A549 (cell line): Measurements from ENCODE around the gene DDIT4. TPM values are rescaled to one million over a fixed set of nuclear protein-coding genes. Genes with fewer than 3 reads are reported as not detected.

ENCODE experiments used
- ATAC-seq, 2 experiments: fragments of 200-7000 bp in 1 of 2; fragments of >200 bp in 1 of 2; cut with Nextera tagmentation in 1 of 2; cut with Tn5 transposase in 1 of 2; 3 replicates each; pipeline versions ENCODE4 v1.8.0 to v1.9.1; 2018 to 2020; ENCODE audit warnings: mild to moderate bottlenecking in 1 of 2, moderate library complexity in 1 of 2
- CTCF ChIA-PET: fragments of 300-600 bp; sonication (Branson Sonifier 250); formaldehyde crosslinking; extraction: SDS; loops from one replicate; lab custom pipeline; 2021; ENCODE audit warnings: antibody characterized with exemption, inconsistent platforms; lab: Yijun Ruan, JAX
- POLR2A ChIA-PET: fragments of 350-600 bp; formaldehyde crosslinking; extraction: SDS; loops from one replicate; lab custom pipeline; 2021; ENCODE audit warnings: antibody characterized with exemption, inconsistent platforms; lab: Yijun Ruan, JAX
- DNase-seq, 2 experiments: peaks; one replicate each; pipeline versions ENCODE4 v3.0.0 to v3.0.0-alpha.2; 2011 to 2016; ENCODE audit warnings: low read depth in 1 of 2, low spot score in 1 of 2
- FAIRE-seq: peaks from 2 replicates; lab custom pipeline; 2011; peaks lifted over from hg19 to GRCh38; lab: Jason Lieb, UNC
- H3K27ac ChIP-seq, 2 experiments: fragments of >200 bp; sonication (Bioruptor Twin); formaldehyde crosslinking; 3 replicates each; pipeline ENCODE4 v1.5.1; 2016 to 2017
- H3K4me1 ChIP-seq: fragments of >200 bp; sonication (Bioruptor Twin); formaldehyde crosslinking; 3 replicates; pipeline ENCODE4 v1.6.1; 2016
- H3K4me2 ChIP-seq: fragments of >200 bp; sonication (Bioruptor Twin); formaldehyde crosslinking; 3 replicates; pipeline ENCODE4 v1.6.1; 2016
- H3K4me3 ChIP-seq: fragments of >200 bp; sonication (Bioruptor Twin); formaldehyde crosslinking; 3 replicates; pipeline ENCODE4 v1.5.1; 2016
- H3K9me3 ChIP-seq: fragments of >200 bp; sonication (Bioruptor Twin); formaldehyde crosslinking; 3 replicates; pipeline ENCODE4 v1.6.1; 2016
- BCL3 ChIP-seq: fragments of >200 bp; sonication (Bioruptor Twin); formaldehyde crosslinking; IDR thresholded peaks from 3 replicates; pipeline ENCODE4 v1.6.1; 2016
- BHLHE40 ChIP-seq: IDR thresholded peaks from 2 replicates; pipeline ENCODE4 v1.6.1; 2012; ENCODE audit warnings: low read depth, low read length, inconsistent platforms
- CEBPB ChIP-seq, 2 experiments: fragments of >200 bp in 1 of 2; sonication (Bioruptor Twin) in 1 of 2; formaldehyde crosslinking in 1 of 2; IDR thresholded peaks; 2 replicates each; pipeline ENCODE4 v1.6.1; 2012 to 2016
- CHD4 ChIP-seq: fragments of 200-600 bp; sonication (generic); IDR thresholded peaks from 2 replicates; pipeline ENCODE4 v1.6.1; 2016; ENCODE audit warnings: antibody characterized with exemption, mild to moderate bottlenecking, borderline replicate concordance
- EHF ChIP-seq: fragments of 250-450 bp; sonication (Bioruptor Pico); IDR thresholded peaks from 2 replicates; pipeline ENCODE4 v1.5.0; 2020; ENCODE audit warnings: mild to moderate bottlenecking
- EHMT2 ChIP-seq: fragments of 200-600 bp; sonication (generic); IDR thresholded peaks from 2 replicates; pipeline ENCODE4 v1.6.1; 2016; ENCODE audit warnings: antibody characterized with exemption, low read depth, mild to moderate bottlenecking, moderate library complexity
- ELK1 ChIP-seq: fragments of 150-350 bp; IDR thresholded peaks from 2 replicates; pipeline ENCODE4 v1.6.1; 2014; ENCODE audit warnings: low read depth, mild to moderate bottlenecking, low read length
- EP300 ChIP-seq, 2 experiments: fragments of >200 bp; sonication (Bioruptor Twin); formaldehyde crosslinking; IDR thresholded peaks; 2 replicates in 1 of 2; 3 replicates in 1 of 2; pipeline ENCODE4 v1.6.1; 2016 to 2017
- ESRRA ChIP-seq: fragments of 150-350 bp; IDR thresholded peaks from 2 replicates; pipeline ENCODE4 v1.6.1; 2014; ENCODE audit warnings: mild to moderate bottlenecking, low read length, borderline replicate concordance
- FOSB ChIP-seq: fragments of 250-450 bp; sonication (Bioruptor Pico); IDR thresholded peaks from 2 replicates; pipeline ENCODE4 v1.5.0; 2020; ENCODE audit warnings: mild to moderate bottlenecking, moderate library complexity
- GATA3 ChIP-seq: IDR thresholded peaks from 2 replicates; pipeline ENCODE4 v1.6.1; 2012; ENCODE audit warnings: borderline replicate concordance
- HDAC2 ChIP-seq: fragments of 200-600 bp; sonication (generic); IDR thresholded peaks from 2 replicates; pipeline ENCODE4 v1.6.1; 2016
- HMGXB4 ChIP-seq: fragments of 250-450 bp; sonication (Bioruptor Pico); IDR thresholded peaks from 2 replicates; pipeline ENCODE4 v1.5.0; 2021; ENCODE audit warnings: mild to moderate bottlenecking, moderate library complexity, borderline replicate concordance
- HOXB13 ChIP-seq: fragments of 250-450 bp; sonication (Bioruptor Pico); IDR thresholded peaks from 2 replicates; pipeline ENCODE4 v1.5.0; 2020; ENCODE audit warnings: low read depth, mild to moderate bottlenecking, moderate library complexity
- HOXB5 ChIP-seq: fragments of 250-450 bp; sonication (Bioruptor Pico); IDR thresholded peaks from 2 replicates; pipeline ENCODE4 v1.5.0; 2020; ENCODE audit warnings: mild to moderate bottlenecking, moderate library complexity
- JUN ChIP-seq, 2 experiments: fragments of >200 bp; sonication (Bioruptor Twin); formaldehyde crosslinking; IDR thresholded peaks; 2 replicates in 1 of 2; 3 replicates in 1 of 2; pipeline ENCODE4 v1.6.1; 2016 to 2017
- JUNB ChIP-seq: fragments of >200 bp; sonication (Bioruptor Twin); formaldehyde crosslinking; IDR thresholded peaks from 2 replicates; pipeline ENCODE4 v1.6.1; 2016
- KDM1A ChIP-seq: fragments of 200-600 bp; sonication (generic); IDR thresholded peaks from 2 replicates; pipeline ENCODE4 v1.6.1; 2016; ENCODE audit warnings: low read depth, mild to moderate bottlenecking
- KDM5A ChIP-seq: fragments of 200-600 bp; sonication (generic); IDR thresholded peaks from 2 replicates; pipeline ENCODE4 v1.6.1; 2016; ENCODE audit warnings: antibody characterized with exemption, mild to moderate bottlenecking
- MYC ChIP-seq: IDR thresholded peaks from 2 replicates; pipeline ENCODE4 v1.6.1; 2012; ENCODE audit warnings: mild to moderate bottlenecking, inconsistent platforms, low read length, improper control_type of control experiment, borderline replicate concordance
- NFE2L2 ChIP-seq: fragments of 150-350 bp; conservative IDR thresholded peaks from 2 replicates; pipeline ENCODE4 v1.6.1; 2014; ENCODE audit warnings: low read length
- POLR2AphosphoS2 ChIP-seq: conservative IDR thresholded peaks from 2 replicates; pipeline ENCODE4 v1.6.1; 2012; ENCODE audit warnings: low read length, improper control_type of control experiment, inconsistent platforms
- RCOR1 ChIP-seq: fragments of 150-350 bp; IDR thresholded peaks from 2 replicates; pipeline ENCODE4 v1.6.1; 2014; ENCODE audit warnings: antibody characterized with exemption, low read length, low read depth
- RFX5 ChIP-seq: fragments of 450-650 bp; IDR thresholded peaks from 2 replicates; pipeline ENCODE4 v1.7.1; 2014; ENCODE audit warnings: antibody characterized with exemption, mild to moderate bottlenecking, moderate library complexity
- RNF2 ChIP-seq: fragments of 200-600 bp; sonication (generic); IDR thresholded peaks from 2 replicates; pipeline ENCODE4 v1.6.1; 2016; ENCODE audit warnings: low read depth, mild to moderate bottlenecking, antibody characterized with exemption, moderate library complexity, borderline replicate concordance
- SREBF2 ChIP-seq: fragments of 450-650 bp; IDR thresholded peaks from 2 replicates; pipeline ENCODE4 v1.6.1; 2014; ENCODE audit warnings: mild to moderate bottlenecking, moderate library complexity
- TFCP2L1 ChIP-seq: fragments of 250-450 bp; sonication (Bioruptor Pico); IDR thresholded peaks from 2 replicates; pipeline ENCODE4 v1.5.0; 2021; ENCODE audit warnings: mild to moderate bottlenecking
- TP53 ChIP-seq: fragments of 250-450 bp; sonication (Bioruptor Pico); IDR thresholded peaks from 2 replicates; pipeline ENCODE4 v1.5.0; 2021; ENCODE audit warnings: mild to moderate bottlenecking, moderate library complexity
- USF2 ChIP-seq: fragments of 450-650 bp; IDR thresholded peaks from 2 replicates; pipeline ENCODE4 v1.6.1; 2014; ENCODE audit warnings: antibody characterized with exemption
- ZFP36 ChIP-seq: fragments of 450-650 bp; IDR thresholded peaks from 2 replicates; pipeline ENCODE4 v1.6.1; 2014; ENCODE audit warnings: borderline replicate concordance; ENCODE audit not compliant: partially characterized antibody
- WGBS: methylation state at CpG from one replicate; pipeline ENCODE4 v1.1.6; 2017; ENCODE audit errors: missing lambda C conversion rate; 5-methylcytosine and 5-hydroxymethylcytosine counted together
- polyA plus RNA-seq, 4 experiments: library from polyadenylated mRNA; depleted of rRNA in 3 of 4; stranded (reverse); fragments of >200 nt; fragmentation: RNase III in 1 of 4; extraction: RNeasy Plus Mini Kit Qiagen cat#74134 plus additional on column Dnase treatment in 1 of 4; gene quantifications; 2 replicates in 3 of 4; 3 replicates in 1 of 4; pipeline ENCODE4 v1.2.3, GENCODE V29; 2011 to 2017

DDIT4 gene
- polyA plus RNA-seq, 2 of the 4 experiments (the other 2 are of a cell fraction) = 239 to 392 TPM

GRCh38 chr10:72308320-72308987, 34.7 kb downstream of the DDIT4 start (continued):
- TF ChIP-seq BCL3 (no peak), EHMT2 (no peak), RCOR1 (no peak), ESRRA (no peak), JUN (IDR thresholded peaks at IDR 0.05) (peak; percentile 28 to 43; a peak in 1 of 5 replicates), SREBF2 (no peak), EHF (peak; percentile 45; the same call in 1 of the 2 replicates), HDAC2 (no peak), NFE2L2 (no peak), HOXB13 (CRISPR knock-in tag) (no peak), MYC (no peak), CHD4 (no peak), FOSB (no peak), ELK1 (no peak), KDM1A (no peak), GATA3 (no peak), JUNB (peak; percentile 38), POLR2AphosphoS2 (no peak), HMGXB4 (CRISPR knock-in tag) (no peak), RFX5 (no peak)

GRCh38 chr10:72309290-72310240, 35.8 kb downstream of the DDIT4 start:
- Histone ChIP-seq H3K27ac (peak overlapping the region; percentile 90 to 98), H3K4me1 (peaks cover 62% of the 10 kb centered on the region), H3K9me3 (no peaks in the 10 kb centered on the region), H3K4me2 (peak overlapping the region; percentile 77), H3K4me3 (no peak overlapping the region)
- WGBS = 86% methylated on average over 20 of the region's 21 CpGs
- TF ChIP-seq BCL3 (no peak), RNF2 (no peak), KDM5A (no peak), HOXB5 (CRISPR knock-in tag) (no peak), BHLHE40 (no peak), TFCP2L1 (CRISPR knock-in tag) (no peak), TP53 (CRISPR knock-in tag) (no peak), EP300 (IDR thresholded peaks at IDR 0.05) (no peak), USF2 (no peak), ZFP36 (no peak), CEBPB (IDR thresholded peaks at IDR 0.05) (no peak)
- CTCF ChIA-PET = interaction anchor here (0.9 to 3.2 kb wide), 7 partner anchors 10 to 34 kb away, joined by 3 to 10 read pairs (median 6); no protein-coding TSS in a partner anchor
- peak in 1 of 2 experiments; percentile 38; a peak in 3 of 6 replicates for ATAC-seq
- no peak for DNase-seq
- FAIRE-seq = no peak
- POLR2A ChIA-PET = interaction anchor here (1.0 to 2.9 kb wide), 6 partner anchors 9 to 49 kb away, joined by 4 to 32 read pairs (median 13); partner anchors contain the start of gene DDIT4
